Measurements from ENCODE around the gene GCK.

Gene GCK

DNA sequence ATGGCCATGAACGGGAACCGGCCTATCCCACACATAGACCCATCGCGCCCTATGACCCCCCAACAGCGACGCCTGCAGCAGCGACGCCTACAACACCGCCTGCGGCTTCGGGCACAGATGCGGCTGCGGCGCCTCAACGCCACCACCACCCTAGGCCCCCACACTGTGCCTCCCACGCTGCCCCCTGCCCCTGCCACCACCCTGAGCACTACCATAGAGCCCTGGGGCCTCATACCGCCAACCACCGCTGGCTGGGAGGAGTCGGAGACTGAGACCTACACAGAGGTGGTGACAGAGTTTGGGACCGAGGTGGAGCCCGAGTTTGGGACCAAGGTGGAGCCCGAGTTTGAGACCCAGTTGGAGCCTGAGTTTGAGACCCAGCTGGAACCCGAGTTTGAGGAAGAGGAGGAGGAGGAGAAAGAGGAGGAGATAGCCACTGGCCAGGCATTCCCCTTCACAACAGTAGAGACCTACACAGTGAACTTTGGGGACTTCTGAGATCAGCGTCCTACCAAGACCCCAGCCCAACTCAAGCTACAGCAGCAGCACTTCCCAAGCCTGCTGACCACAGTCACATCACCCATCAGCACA is 75.4 kb downstream of the GCK start:
- Histone ChIP-seq H3F3A (ENCODE audit: control insufficient read depth, insufficient read depth) (no peaks in the 10 kb centered on the region), H3K27me3 (ENCODE audit: control insufficient read depth, low read length) (no peaks in the 10 kb centered on the region), H3K4me1 (ENCODE audit: control insufficient read depth, low read length) (no peaks in the 10 kb centered on the region), H3K4me2 (ENCODE audit: low read length) (no peak overlapping the region), H3K27ac (ENCODE audit: low read depth, low read length) (no peak overlapping the region), H3K79me2 (ENCODE audit: control insufficient read depth, low read length) (peaks cover 10% of the 10 kb centered on the region), H4K20me1 (ENCODE audit: control insufficient read depth, insufficient read depth, low read depth, low read length) (no peaks in the 10 kb centered on the region), H3K4me3 (ENCODE audit: low read length) (no peak overlapping the region), H3K36me3 (ENCODE audit: control insufficient read depth, low read length) (peaks cover 51% of the 10 kb centered on the region), H3K9me3 (ENCODE audit: control insufficient read depth, insufficient read depth, low read length) (no peaks in the 10 kb centered on the region), H3K9me2 (replicated peaks; ENCODE audit: control insufficient read depth, low read length) (no peaks in the 10 kb centered on the region)
- no peak for TF ChIP-seq EZH2phosphoT487 (IDR thresholded peaks at IDR 0.05; ENCODE audit: borderline replicate concordance, low read length)
- TF ChIP-seq, protein P1, sequence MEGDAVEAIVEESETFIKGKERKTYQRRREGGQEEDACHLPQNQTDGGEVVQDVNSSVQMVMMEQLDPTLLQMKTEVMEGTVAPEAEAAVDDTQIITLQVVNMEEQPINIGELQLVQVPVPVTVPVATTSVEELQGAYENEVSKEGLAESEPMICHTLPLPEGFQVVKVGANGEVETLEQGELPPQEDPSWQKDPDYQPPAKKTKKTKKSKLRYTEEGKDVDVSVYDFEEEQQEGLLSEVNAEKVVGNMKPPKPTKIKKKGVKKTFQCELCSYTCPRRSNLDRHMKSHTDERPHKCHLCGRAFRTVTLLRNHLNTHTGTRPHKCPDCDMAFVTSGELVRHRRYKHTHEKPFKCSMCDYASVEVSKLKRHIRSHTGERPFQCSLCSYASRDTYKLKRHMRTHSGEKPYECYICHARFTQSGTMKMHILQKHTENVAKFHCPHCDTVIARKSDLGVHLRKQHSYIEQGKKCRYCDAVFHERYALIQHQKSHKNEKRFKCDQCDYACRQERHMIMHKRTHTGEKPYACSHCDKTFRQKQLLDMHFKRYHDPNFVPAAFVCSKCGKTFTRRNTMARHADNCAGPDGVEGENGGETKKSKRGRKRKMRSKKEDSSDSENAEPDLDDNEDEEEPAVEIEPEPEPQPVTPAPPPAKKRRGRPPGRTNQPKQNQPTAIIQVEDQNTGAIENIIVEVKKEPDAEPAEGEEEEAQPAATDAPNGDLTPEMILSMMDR (IDR thresholded peaks at IDR 0.05; ENCODE audit: low read depth, low read length, poor library complexity, severe bottlenecking), result no peak

- Histone ChIP-seq H3K79me2 (ENCODE audit: control insufficient read depth, low read length) (peaks cover 9% of the 10 kb centered on the region), H3K27me3 (ENCODE audit: control insufficient read depth, low read length) (no peaks in the 10 kb centered on the region), H3K4me3 (ENCODE audit: low read length) (no peak overlapping the region), H3K27ac (ENCODE audit: low read depth, low read length) (no peak overlapping the region), H3K4me1 (ENCODE audit: control insufficient read depth, low read length) (no peaks in the 10 kb centered on the region), H3K9me2 (replicated peaks; ENCODE audit: control insufficient read depth, low read length) (no peaks in the 10 kb centered on the region), H3F3A (ENCODE audit: control insufficient read depth, insufficient read depth) (no peaks in the 10 kb centered on the region), H4K20me1 (ENCODE audit: control insufficient read depth, insufficient read depth, low read depth, low read length) (no peaks in the 10 kb centered on the region), H3K9me3 (ENCODE audit: control insufficient read depth, insufficient read depth, low read length) (no peaks in the 10 kb centered on the region), H3K4me2 (ENCODE audit: low read length) (no peak overlapping the region), H3K36me3 (ENCODE audit: control insufficient read depth, low read length) (peaks cover 47% of the 10 kb centered on the region)
- TF ChIP-seq, protein P1 (IDR thresholded peaks at IDR 0.05; ENCODE audit: low read depth, low read length, poor library complexity, severe bottlenecking), result no peak
These were observed 76.1 kb downstream of the GCK start for GRCh38 chr7:44112997-44113763.

DNA sequence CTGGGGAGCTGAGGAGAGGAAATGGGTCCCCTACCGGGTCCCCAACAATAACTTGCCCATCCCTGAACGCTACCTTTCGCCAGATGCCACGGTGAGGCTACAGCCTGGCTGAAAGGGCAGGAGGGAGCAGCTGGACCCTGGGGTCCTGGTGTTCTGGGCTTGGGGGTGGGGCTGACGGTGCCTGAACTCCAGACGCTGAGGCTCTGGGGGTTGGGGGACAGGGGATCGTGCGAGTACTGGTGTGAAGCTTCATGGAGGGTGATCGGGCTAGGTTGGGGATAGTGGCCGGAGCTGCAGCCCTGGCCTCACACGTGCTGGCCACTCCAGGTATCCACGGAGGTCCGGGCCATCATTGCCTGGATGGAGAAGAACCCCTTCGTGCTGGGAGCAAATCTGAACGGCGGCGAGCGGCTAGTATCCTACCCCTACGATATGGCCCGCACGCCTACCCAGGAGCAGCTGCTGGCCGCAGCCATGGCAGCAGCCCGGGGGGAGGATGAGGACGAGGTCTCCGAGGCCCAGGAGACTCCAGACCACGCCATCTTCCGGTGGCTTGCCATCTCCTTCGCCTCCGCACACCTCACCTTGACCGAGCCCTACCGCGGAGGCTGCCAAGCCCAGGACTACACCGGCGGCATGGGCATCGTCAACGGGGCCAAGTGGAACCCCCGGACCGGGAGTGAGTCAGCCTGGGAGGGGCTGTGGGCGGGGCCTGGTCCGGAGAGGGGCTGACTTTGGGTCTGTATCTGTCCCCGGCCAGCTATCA is 76.8 kb downstream of the GCK start:
- Histone ChIP-seq H4K20me1 (ENCODE audit: control insufficient read depth, insufficient read depth, low read depth, low read length) (no peaks in the 10 kb centered on the region), H3K79me2 (ENCODE audit: control insufficient read depth, low read length) (peaks cover 2% of the 10 kb centered on the region; the same call in 1 of the 2 replicates), H3K27ac (ENCODE audit: low read depth, low read length) (no peak overlapping the region), H3K27me3 (ENCODE audit: control insufficient read depth, low read length) (no peaks in the 10 kb centered on the region), H3K9me3 (ENCODE audit: control insufficient read depth, insufficient read depth, low read length) (no peaks in the 10 kb centered on the region), H3K4me2 (ENCODE audit: low read length) (no peak overlapping the region), H3F3A (ENCODE audit: control insufficient read depth, insufficient read depth) (no peaks in the 10 kb centered on the region), H3K4me1 (ENCODE audit: control insufficient read depth, low read length) (no peaks in the 10 kb centered on the region), H3K4me3 (ENCODE audit: low read length) (no peak overlapping the region), H3K36me3 (ENCODE audit: control insufficient read depth, low read length) (peaks cover 39% of the 10 kb centered on the region), H3K9me2 (replicated peaks; ENCODE audit: control insufficient read depth, low read length) (no peaks in the 10 kb centered on the region)
- no peak for TF ChIP-seq EZH2phosphoT487 (IDR thresholded peaks at IDR 0.05; ENCODE audit: borderline replicate concordance, low read length)
- TF ChIP-seq, protein P1 (IDR thresholded peaks at IDR 0.05; ENCODE audit: low read depth, low read length, poor library complexity, severe bottlenecking), result no peak
